SK-N-SH treated with all-trans-retinoic acid at 6 μM for 48 hours (cell line): ENCODE results near the gene CDH4.

Experiments used
- ATAC-seq: fragments of 200-7000 bp; cut with Tn5 transposase; 3 replicates; pipeline ENCODE4 v1.9.1; 2020; ENCODE audit warnings: mild to moderate bottlenecking, moderate library complexity
- ARNTL ChIP-seq: fragments of 450-650 bp; formaldehyde crosslinking; IDR thresholded peaks from 2 replicates; pipeline ENCODE4 v1.5.0; 2020; ENCODE audit warnings: low read depth, mild to moderate bottlenecking, moderate library complexity, borderline replicate concordance
- BACH2 ChIP-seq: fragments of 250-450 bp; sonication (Bioruptor Pico); IDR thresholded peaks from 2 replicates; pipeline ENCODE4 v1.9.0; 2021; ENCODE audit warnings: mild to moderate bottlenecking, borderline replicate concordance
- CSDC2 ChIP-seq: fragments of 250-450 bp; sonication (Bioruptor Pico); IDR thresholded peaks from 2 replicates; pipeline ENCODE4 v1.5.0; 2020; ENCODE audit warnings: mild to moderate bottlenecking, moderate library complexity
- CSRNP3 ChIP-seq: fragments of 250-450 bp; sonication (Bioruptor Pico); IDR thresholded peaks from 2 replicates; pipeline ENCODE4 v1.5.1; 2021; ENCODE audit warnings: mild to moderate bottlenecking, moderate library complexity
- ESRRG ChIP-seq: fragments of 250-450 bp; sonication (Bioruptor Pico); IDR thresholded peaks from 2 replicates; pipeline ENCODE4 v1.6.1; 2021; ENCODE audit warnings: mild to moderate bottlenecking
- GLIS3 ChIP-seq: fragments of 250-450 bp; sonication (Bioruptor Pico); IDR thresholded peaks from 2 replicates; pipeline ENCODE4 v1.5.0; 2020; ENCODE audit warnings: mild to moderate bottlenecking, moderate library complexity
- ISL1 ChIP-seq: fragments of 250-450 bp; sonication (Bioruptor Pico); IDR thresholded peaks from 2 replicates; pipeline ENCODE4 v2.1.2; 2022; ENCODE audit warnings: mild to moderate bottlenecking, moderate library complexity
- OSR1 ChIP-seq: fragments of 250-450 bp; sonication (Bioruptor Pico); IDR thresholded peaks from 2 replicates; pipeline ENCODE4 v1.8.0; 2022; ENCODE audit warnings: moderate library complexity, mild to moderate bottlenecking, inconsistent platforms
- POU6F1 ChIP-seq: fragments of 250-450 bp; sonication (Bioruptor Pico); IDR thresholded peaks from 2 replicates; pipeline ENCODE4 v1.8.0; 2021; ENCODE audit warnings: low read depth, mild to moderate bottlenecking, moderate library complexity, borderline replicate concordance
- PPARA ChIP-seq: fragments of 250-450 bp; sonication (Bioruptor Pico); IDR thresholded peaks from 2 replicates; pipeline ENCODE4 v1.5.0; 2020; ENCODE audit warnings: mild to moderate bottlenecking, borderline replicate concordance
- RARB ChIP-seq: fragments of 250-450 bp; sonication (Bioruptor Pico); IDR thresholded peaks from 2 replicates; pipeline ENCODE4 v1.8.0; 2021; ENCODE audit warnings: mild to moderate bottlenecking, moderate library complexity
- SNAI2 ChIP-seq: fragments of 250-450 bp; sonication (Bioruptor Pico); IDR thresholded peaks from 2 replicates; pipeline ENCODE4 v1.5.0; 2020; ENCODE audit warnings: mild to moderate bottlenecking, moderate library complexity
- ZC3H10 ChIP-seq: fragments of 250-450 bp; sonication (Bioruptor Pico); IDR thresholded peaks from 2 replicates; pipeline ENCODE4 v1.5.1; 2021; ENCODE audit warnings: mild to moderate bottlenecking, moderate library complexity
- ZFP3 ChIP-seq: fragments of 250-450 bp; sonication (Bioruptor Pico); IDR thresholded peaks from 2 replicates; pipeline ENCODE4 v1.5.0; 2020; ENCODE audit warnings: mild to moderate bottlenecking, moderate library complexity
- ZFP30 ChIP-seq: fragments of 450-650 bp; formaldehyde crosslinking; IDR thresholded peaks from 2 replicates; pipeline ENCODE4 v1.5.0; 2022; ENCODE audit warnings: mild to moderate bottlenecking, moderate library complexity
- ZNF565 ChIP-seq: fragments of 450-650 bp; formaldehyde crosslinking; conservative IDR thresholded peaks from 2 replicates; pipeline ENCODE4 v1.5.0; 2020; ENCODE audit warnings: low read depth, mild to moderate bottlenecking, moderate library complexity
- ZNF70 ChIP-seq: fragments of 450-650 bp; formaldehyde crosslinking; IDR thresholded peaks from 2 replicates; pipeline ENCODE4 v1.5.0; 2020; ENCODE audit warnings: mild to moderate bottlenecking, moderate library complexity
- ZNF8 ChIP-seq: fragments of 450-650 bp; formaldehyde crosslinking; IDR thresholded peaks from 2 replicates; pipeline ENCODE4 v1.5.0; 2020; ENCODE audit warnings: mild to moderate bottlenecking, moderate library complexity
- TF ChIP-seq, protein P1 (sequence below): fragments of 250-450 bp; sonication (Bioruptor Pico); IDR thresholded peaks from 2 replicates; pipeline ENCODE4 v1.8.0; 2020; ENCODE audit warnings: mild to moderate bottlenecking, moderate library complexity, borderline replicate concordance
- TF ChIP-seq, protein P2 (sequence below): fragments of 250-450 bp; sonication (Bioruptor Pico); IDR thresholded peaks from 2 replicates; pipeline ENCODE4 v1.5.1; 2020; ENCODE audit warnings: low read depth, mild to moderate bottlenecking, moderate library complexity

The CDH4 gene

DNA sequence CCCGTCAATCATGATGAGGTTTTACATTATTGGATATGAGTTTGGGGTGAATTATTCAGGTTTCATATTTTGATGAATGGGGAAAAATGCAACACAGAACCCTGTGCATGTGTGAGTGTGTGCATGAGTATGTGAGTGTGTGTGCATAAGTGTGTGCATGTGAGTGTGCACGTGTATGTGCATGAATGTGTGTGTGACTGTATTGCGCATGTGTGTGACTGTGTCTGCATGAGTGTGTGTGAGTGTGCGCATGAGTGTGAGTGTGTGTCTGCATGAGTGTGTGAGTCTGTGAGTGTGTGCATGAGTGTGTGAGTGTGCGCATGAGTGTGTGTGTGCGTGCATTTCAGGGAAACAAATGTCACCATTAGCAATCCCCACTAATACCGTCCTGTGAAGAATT lies 18.5 kb upstream of the CDH4 start:
- TF ChIP-seq ISL1 (CRISPR knock-in tag) (no peak), ZC3H10 (CRISPR knock-in tag) (no peak), BACH2 (no peak), GLIS3 (CRISPR knock-in tag) (no peak), ARNTL (CRISPR knock-in tag) (no peak), ZFP3 (no peak), POU6F1 (CRISPR knock-in tag) (no peak), ZFP30 (CRISPR knock-in tag) (no peak), CSRNP3 (CRISPR knock-in tag) (no peak), OSR1 (CRISPR knock-in tag) (no peak), RARB (CRISPR knock-in tag) (no peak), CSDC2 (no peak), ZNF565 (CRISPR knock-in tag) (no peak), SNAI2 (no peak), PPARA (CRISPR knock-in tag) (no peak), ZNF8 (CRISPR knock-in tag) (no peak), ZNF70 (no peak)
- TF ChIP-seq, protein P1, sequence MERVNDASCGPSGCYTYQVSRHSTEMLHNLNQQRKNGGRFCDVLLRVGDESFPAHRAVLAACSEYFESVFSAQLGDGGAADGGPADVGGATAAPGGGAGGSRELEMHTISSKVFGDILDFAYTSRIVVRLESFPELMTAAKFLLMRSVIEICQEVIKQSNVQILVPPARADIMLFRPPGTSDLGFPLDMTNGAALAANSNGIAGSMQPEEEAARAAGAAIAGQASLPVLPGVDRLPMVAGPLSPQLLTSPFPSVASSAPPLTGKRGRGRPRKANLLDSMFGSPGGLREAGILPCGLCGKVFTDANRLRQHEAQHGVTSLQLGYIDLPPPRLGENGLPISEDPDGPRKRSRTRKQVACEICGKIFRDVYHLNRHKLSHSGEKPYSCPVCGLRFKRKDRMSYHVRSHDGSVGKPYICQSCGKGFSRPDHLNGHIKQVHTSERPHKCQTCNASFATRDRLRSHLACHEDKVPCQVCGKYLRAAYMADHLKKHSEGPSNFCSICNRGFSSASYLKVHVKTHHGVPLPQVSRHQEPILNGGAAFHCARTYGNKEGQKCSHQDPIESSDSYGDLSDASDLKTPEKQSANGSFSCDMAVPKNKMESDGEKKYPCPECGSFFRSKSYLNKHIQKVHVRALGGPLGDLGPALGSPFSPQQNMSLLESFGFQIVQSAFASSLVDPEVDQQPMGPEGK, result no peak
- TF ChIP-seq, protein P2, sequence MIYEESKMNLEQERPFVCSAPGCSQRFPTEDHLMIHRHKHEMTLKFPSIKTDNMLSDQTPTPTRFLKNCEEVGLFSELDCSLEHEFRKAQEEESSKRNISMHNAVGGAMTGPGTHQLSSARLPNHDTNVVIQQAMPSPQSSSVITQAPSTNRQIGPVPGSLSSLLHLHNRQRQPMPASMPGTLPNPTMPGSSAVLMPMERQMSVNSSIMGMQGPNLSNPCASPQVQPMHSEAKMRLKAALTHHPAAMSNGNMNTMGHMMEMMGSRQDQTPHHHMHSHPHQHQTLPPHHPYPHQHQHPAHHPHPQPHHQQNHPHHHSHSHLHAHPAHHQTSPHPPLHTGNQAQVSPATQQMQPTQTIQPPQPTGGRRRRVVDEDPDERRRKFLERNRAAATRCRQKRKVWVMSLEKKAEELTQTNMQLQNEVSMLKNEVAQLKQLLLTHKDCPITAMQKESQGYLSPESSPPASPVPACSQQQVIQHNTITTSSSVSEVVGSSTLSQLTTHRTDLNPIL (CRISPR knock-in tag), result no peak
- ATAC-seq, result no peak

- no peak for TF ChIP-seq CSRNP3 (CRISPR knock-in tag)
- no peak for TF ChIP-seq ZFP3
- no peak for TF ChIP-seq ZFP30 (CRISPR knock-in tag)
- TF ChIP-seq GLIS3 (CRISPR knock-in tag), result no peak
- TF ChIP-seq BACH2, result no peak
- TF ChIP-seq CSDC2, result no peak
- no peak for TF ChIP-seq ARNTL (CRISPR knock-in tag)
- TF ChIP-seq ZNF8 (CRISPR knock-in tag), result no peak
- no peak for TF ChIP-seq ZNF565 (CRISPR knock-in tag)
- ATAC-seq, result no peak
Measured at GRCh38 chr20:61234224-61234890, 17.7 kb upstream of the CDH4 start.

DNA sequence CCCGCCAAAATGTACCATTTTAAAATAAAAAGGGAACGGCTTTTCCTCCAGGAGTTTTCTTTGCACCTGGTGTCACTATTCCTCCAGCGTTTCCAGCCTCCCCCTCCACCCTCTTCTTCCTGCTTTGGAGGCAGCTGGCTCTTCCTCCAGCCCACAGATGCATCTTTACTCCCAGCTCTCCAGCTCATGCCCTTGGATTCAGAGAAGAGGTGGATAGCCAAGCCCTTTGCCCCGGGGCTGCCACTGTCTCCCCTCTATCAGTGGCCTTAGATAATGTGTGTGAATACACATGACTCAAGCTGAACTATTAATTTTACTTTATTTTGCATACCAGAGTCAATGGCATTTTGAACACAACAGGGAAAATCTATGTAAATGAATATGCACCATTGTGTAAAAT lies 15.3 kb upstream of the CDH4 start:
- TF ChIP-seq ESRRG (CRISPR knock-in tag), result no peak
- TF ChIP-seq ZC3H10 (CRISPR knock-in tag), result no peak
- no peak for TF ChIP-seq ARNTL (CRISPR knock-in tag)
- TF ChIP-seq ZFP3, result no peak
- no peak for TF ChIP-seq CSRNP3 (CRISPR knock-in tag)
- no peak for TF ChIP-seq ZNF70
- no peak for TF ChIP-seq OSR1 (CRISPR knock-in tag)
- no peak for TF ChIP-seq GLIS3 (CRISPR knock-in tag)
- ATAC-seq, result no peak
